Stimulated activated CD8-positive, alpha-beta memory T cell treated with anti-CD3 and anti-CD28 coated beads, Interleukin-15, amount 100 ng/mL, for 24 hours (primary cell): Measurements from ENCODE around the gene JMJD7.

ENCODE experiments used
- DNase-seq: peaks from one replicate; pipeline ENCODE4 v3.0.0-alpha.2; 2020; ENCODE audit warnings: low read depth

The JMJD7 gene

GRCh38 chr15:41866872-41867579, 39.1 kb downstream of the JMJD7 start:
- no peak for DNase-seq

GRCh38 chr15:41868321-41868720, 40.4 kb downstream of the JMJD7 start:
- DNase-seq = no peak

DNA sequence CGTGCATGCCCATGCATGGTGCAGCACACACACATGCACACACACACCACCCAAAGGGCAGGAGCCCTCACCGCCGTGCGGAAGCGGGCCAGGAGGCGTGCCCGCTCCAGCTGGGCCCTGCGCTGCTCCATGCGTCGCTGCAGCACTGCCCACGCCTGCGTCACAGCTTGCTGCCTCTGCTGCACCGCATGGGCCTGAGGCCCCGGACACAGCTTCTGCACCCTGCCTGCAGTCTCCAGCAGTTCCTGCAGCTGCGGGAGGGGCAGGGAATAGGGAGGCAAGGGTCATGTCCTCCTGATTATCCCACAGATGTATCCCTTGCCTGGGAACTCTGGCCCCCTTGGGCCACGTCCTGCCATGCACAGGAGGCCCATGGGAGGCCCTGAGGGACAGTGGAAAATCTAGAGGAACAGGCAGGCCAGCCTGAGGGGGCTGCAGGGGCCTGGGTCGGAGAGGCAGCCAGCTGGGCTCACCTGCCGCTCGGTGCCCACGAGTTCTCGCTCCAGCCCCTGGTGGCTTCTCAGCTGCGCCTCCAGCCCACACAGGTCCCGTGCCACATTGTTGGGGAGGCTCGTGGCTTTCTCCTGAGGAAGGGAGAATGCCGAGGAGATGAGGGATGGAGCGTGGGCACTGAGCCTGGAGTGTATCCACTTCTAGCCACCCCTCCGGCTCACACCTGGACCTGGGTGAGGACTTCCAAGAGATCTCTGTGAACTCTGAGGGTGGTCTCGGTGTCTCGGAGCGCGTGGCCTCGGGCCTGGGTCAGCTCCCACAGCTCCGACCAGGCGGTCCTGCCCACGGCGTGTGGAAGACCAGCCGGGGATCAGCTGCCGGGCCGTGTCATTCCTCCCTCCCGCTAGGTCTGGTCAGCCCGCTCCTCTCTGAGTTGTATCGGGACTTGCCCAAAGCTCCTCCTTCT, 42.1 kb downstream of the JMJD7 start:
- no peak for DNase-seq

GRCh38 chr15:41870689-41871081, 42.8 kb downstream of the JMJD7 start:
- DNase-seq = no peak

GRCh38 chr15:41871175-41871905, 43.4 kb downstream of the JMJD7 start:
- no peak for DNase-seq

GRCh38 chr15:41872166-41872747, 44.4 kb downstream of the JMJD7 start:
- DNase-seq = no peak

DNA sequence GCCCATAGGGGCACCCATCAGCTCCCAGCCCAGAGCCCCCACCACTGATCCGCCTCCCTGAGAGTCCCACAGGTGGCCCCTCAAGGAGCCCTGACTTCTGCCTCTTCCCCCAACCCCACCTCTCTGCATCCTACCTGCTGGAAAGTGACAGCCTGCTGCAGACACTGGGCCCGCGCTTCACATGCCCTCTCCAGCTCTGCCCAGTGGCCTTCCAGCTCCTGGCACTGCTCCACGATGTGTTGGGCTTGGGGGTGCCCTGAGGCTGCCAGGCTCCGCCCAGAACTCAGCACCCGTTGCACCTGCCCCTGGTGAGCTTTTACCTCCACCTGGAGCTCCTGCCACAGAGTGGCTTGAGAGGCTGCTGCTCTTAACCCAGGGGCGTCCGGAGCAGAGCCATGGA, 45.8 kb downstream of the JMJD7 start:
- DNase-seq = no peak

DNA sequence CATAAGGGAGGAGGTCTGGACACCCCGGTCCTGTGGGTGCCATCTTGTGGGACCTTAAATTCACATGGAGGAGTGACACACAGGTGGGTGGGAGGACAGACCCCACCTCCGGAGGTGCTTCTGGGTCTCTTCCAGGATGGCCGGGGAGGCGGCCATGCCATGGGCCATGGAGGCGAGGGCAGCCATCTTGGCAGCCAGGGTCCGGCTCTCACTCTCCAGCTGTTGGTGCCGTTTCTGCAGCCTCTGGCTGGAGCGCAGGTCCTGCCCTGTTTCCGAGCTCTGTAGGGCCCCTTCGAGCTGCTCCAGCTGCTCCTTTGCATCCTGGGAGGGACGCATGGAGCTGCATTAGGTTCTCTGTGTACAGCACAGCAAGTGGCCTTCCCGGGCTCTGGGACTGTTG, 46.8 kb downstream of the JMJD7 start:
- no peak for DNase-seq

DNA sequence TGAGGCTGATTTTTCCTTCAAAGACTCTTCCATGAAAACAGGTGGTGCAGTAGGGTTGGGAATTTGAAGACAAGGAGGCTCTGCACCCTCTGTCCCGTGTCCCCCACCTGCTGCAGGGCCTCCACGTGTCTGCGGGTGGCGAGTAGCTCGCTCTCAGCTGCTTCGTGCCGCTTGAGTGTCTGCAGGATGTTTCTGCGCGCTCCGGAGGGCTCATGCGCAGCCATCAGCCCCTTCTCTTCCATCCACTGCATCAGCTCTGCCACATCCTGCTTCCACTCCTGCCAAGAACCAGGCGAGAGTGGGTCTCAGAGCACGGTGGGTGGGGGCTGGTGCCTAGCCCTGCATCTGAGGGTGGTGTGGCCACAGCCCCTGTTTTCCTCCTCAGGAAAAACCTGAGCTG, 48.1 kb downstream of the JMJD7 start:
- DNase-seq = no peak

GRCh38 chr15:41876689-41877088, 48.8 kb downstream of the JMJD7 start:
- DNase-seq = no peak

GRCh38 chr15:41877631-41878354, 49.9 kb downstream of the JMJD7 start:
- no peak for DNase-seq

DNA sequence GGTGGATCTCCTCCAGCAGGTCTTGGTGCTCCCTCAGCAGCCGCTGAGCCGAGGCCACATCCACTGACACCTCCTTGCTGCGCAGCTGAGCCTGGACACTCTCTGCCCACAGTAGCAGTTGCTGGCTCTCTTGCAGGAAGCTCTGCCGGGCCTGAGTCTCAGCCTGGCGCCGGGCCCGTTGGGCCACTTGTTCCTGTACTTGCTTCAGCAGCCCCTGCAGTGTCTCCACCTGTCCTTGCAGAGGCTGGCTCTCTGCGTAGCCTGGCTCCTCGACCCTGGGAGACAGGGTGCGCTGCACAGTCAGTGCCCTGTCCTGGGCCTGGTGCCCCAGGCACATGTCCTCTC, 50.4 kb downstream of the JMJD7 start:
- no peak for DNase-seq

DNA sequence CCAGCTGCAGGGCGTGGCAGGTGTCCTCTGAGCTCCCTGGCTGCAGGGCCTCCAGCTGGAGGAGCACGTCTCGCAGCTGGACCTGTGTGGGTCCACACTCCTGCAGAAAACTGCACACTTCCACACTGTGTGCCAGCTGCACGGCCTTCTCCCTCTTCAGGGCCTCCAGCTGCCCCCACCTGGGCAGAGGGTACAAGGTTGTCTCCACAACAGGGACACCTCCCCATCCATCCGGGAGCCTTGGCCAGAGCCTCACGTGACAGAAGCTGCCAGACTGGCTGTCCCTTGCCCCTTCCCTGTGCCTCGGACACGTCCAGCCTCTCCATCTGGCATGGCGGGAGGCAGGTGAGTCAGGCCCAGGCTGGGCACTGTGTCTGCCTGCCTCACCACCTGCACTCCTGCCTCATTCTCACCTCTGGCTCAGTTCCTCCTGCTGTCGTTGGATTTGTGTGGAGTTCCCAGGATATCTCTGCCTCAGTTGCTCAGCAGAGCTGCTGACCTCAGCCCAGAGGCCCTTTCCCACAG, 51.5 kb downstream of the JMJD7 start:
- DNase-seq = no peak

- DNase-seq = no peak
Observed at GRCh38 chr15:41880156-41880877, 52.4 kb downstream of the JMJD7 start.

DNA sequence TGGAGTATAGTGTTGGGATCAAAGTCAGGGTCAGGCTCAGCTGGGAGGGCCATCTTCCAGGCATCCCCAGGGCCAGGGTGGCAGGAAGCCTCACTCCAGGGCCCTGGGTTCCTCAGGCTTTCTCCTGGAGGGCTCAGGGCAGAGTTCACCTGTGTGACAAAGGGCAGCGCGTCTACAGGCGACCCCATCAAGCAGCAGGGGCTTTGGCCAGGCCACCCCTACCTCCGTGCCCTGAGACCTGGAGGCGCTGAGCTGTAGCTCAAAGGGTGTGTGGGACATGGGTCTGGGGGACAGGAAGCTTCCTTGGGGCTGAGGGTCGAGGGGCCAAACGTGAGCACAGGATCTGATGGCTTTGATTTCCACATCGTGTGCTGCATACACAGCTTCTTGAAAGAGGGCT, 53.2 kb downstream of the JMJD7 start:
- DNase-seq = no peak

GRCh38 chr15:41881550-41881919, 53.6 kb downstream of the JMJD7 start:
- no peak for DNase-seq

DNA sequence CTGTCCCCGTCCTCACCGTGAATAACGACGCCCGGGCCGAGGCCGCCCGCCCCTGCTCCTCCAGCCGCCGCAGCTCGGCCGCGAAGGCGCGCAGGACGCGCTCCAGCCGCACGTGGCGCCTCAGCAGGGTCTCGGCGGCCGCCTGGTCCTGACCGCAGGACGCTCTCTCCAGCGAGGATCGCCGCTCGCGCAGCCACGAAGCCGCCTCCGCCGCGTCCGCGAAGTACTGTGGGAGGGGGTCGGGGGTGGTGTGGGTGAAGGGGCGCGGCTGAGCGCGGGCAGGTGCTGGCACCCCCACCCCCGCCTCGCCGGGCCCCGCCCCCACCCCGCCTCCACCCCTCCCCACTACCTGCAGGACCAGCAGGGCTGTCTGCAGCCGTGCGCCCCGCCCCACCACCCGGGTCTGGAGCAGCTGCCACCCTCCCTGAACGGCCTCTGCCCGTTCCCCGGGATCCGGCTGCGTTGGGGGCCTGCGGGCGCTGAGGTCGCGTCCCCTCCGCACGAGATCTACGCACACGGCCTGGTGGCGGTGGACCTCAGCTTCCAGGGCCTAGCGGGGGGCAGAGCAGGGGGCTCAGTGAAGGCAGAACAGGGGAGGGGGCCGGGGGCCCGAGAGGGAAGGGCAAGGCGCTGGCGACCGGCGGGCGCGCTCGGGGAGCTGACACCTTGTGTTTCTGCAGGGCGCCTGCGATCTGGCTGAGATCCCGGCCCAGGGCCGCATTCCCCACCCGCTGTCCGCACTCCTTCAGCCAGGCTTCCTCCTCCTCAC, 54.2 kb downstream of the JMJD7 start:
- no peak for DNase-seq

DNA sequence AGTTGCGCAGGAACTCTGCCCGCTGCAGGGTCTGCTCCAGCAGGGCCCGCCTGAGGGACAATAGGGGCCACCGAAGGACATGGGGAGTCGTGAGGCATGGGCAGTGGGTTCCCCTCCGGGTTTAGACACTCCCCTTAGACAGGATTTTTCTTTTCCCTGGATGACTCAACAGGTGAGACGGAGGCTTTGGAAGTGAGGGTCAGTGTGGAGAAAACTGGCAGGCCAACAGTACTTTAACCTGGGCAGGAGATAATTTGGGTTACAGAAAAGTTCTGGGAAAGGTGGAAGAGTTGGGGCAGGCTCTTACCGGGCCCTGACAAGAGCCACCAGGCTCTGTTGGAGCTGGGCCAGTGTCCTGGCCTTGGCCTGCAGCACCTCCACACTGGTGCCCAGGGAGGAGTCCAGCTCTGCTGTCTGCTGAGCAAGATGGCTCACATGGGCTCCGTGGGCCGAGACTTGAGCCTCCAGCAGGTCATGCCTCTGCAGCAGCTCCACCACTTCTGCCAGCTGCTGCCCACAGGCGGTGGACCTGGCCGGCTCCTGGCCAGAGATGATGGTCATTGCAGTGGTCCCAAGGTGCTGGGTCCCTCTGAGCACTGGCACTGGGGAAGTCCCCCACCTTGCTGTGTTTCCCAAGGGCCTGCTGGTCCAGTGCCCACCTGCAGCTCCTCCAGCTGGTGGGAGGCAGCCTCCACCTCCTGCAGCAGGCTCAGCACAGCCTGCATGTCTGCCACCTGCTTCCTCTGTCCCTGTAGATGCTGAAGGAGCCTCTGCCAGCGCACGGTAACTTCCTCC, 55.0 kb downstream of the JMJD7 start:
- no peak for DNase-seq

- no peak for DNase-seq
Observed at GRCh38 chr15:41883484-41883825, 55.6 kb downstream of the JMJD7 start.
